Duodenal mucosa (tissue), 2 donors: ENCODE data around the gene VPS37B.

Experiments
- H3K27ac ChIP-seq: one replicate; pipeline ENCODE4 v1.7.0; 2013; ENCODE audit warnings: low read depth, low read length
- H3K27me3 ChIP-seq, 2 donors: one replicate each; pipeline ENCODE4 v1.7.0; 2013; ENCODE audit warnings: low read length in 2 of 2, control low read depth in 1 of 2; ENCODE audit not compliant: insufficient read depth in 2 of 2, control insufficient read depth in 1 of 2
- H3K36me3 ChIP-seq, 2 donors: one replicate each; pipeline ENCODE4 v1.7.0; 2013; ENCODE audit warnings: low read length in 2 of 2, control low read depth in 1 of 2; ENCODE audit not compliant: insufficient read depth in 2 of 2, control insufficient read depth in 1 of 2
- H3K4me1 ChIP-seq, 2 donors: one replicate each; pipeline ENCODE4 v1.7.0; 2013; ENCODE audit warnings: low read length in 2 of 2, control low read depth in 1 of 2; ENCODE audit not compliant: insufficient read depth in 2 of 2, control insufficient read depth in 1 of 2
- H3K4me3 ChIP-seq, 2 donors: one replicate each; pipeline ENCODE4 v1.7.0; 2013; ENCODE audit warnings: low read length in 2 of 2, low read depth in 1 of 2
- H3K9ac ChIP-seq, 2 donors: one replicate each; pipeline ENCODE4 v1.7.0; 2013; ENCODE audit warnings: low read length in 2 of 2, low read depth in 1 of 2
- H3K9me3 ChIP-seq, 2 donors: one replicate each; pipeline ENCODE4 v1.7.0; 2013; ENCODE audit warnings: low read length in 2 of 2, control low read depth in 1 of 2; ENCODE audit not compliant: control insufficient read depth in 1 of 2

VPS37B gene

GRCh38 chr12:122932207-122932606 lies 36.3 kb upstream of the VPS37B start:
- no peaks in the 10 kb centered on the region for H3K4me1 ChIP-seq
- no peaks in the 10 kb centered on the region for H3K36me3 ChIP-seq
- no peak overlapping the region for H3K27ac ChIP-seq
- no peak overlapping the region for H3K4me3 ChIP-seq
- H3K9ac ChIP-seq = no peak overlapping the region
- no peaks in the 10 kb centered on the region for H3K9me3 ChIP-seq
- no peaks in the 10 kb centered on the region for H3K27me3 ChIP-seq

- H3K9me3 ChIP-seq = no peaks in the 10 kb centered on the region
- H3K4me3 ChIP-seq = no peak overlapping the region
- H3K27me3 ChIP-seq = no peaks in the 10 kb centered on the region
- no peaks in the 10 kb centered on the region for H3K36me3 ChIP-seq
- no peaks in the 10 kb centered on the region for H3K4me1 ChIP-seq
- H3K9ac ChIP-seq = no peak overlapping the region
- H3K27ac ChIP-seq = no peak overlapping the region
These were observed 33.9 kb upstream of the VPS37B start for GRCh38 chr12:122929812-122930211.

GRCh38 chr12:122929148-122929538 lies 33.2 kb upstream of the VPS37B start:
- Histone ChIP-seq H3K36me3 (no peaks in the 10 kb centered on the region), H3K9me3 (no peaks in the 10 kb centered on the region), H3K4me3 (no peak overlapping the region), H3K27me3 (no peaks in the 10 kb centered on the region), H3K4me1 (no peaks in the 10 kb centered on the region), H3K9ac (no peak overlapping the region), H3K27ac (no peak overlapping the region)

- Histone ChIP-seq H3K27me3 (no peaks in the 10 kb centered on the region), H3K36me3 (no peaks in the 10 kb centered on the region), H3K4me3 (no peak overlapping the region), H3K9me3 (no peaks in the 10 kb centered on the region), H3K27ac (no peak overlapping the region), H3K9ac (no peak overlapping the region), H3K4me1 (no peaks in the 10 kb centered on the region)
These were observed 32.7 kb upstream of the VPS37B start for GRCh38 chr12:122928404-122929147.

GRCh38 chr12:122927756-122928403 lies 32.0 kb upstream of the VPS37B start:
- H3K4me3 ChIP-seq = no peak overlapping the region
- no peaks in the 10 kb centered on the region for H3K9me3 ChIP-seq
- no peak overlapping the region for H3K27ac ChIP-seq
- H3K27me3 ChIP-seq = no peaks in the 10 kb centered on the region
- no peaks in the 10 kb centered on the region for H3K36me3 ChIP-seq
- H3K9ac ChIP-seq = no peak overlapping the region
- H3K4me1 ChIP-seq = no peaks in the 10 kb centered on the region

- H3K9ac ChIP-seq = no peak overlapping the region
- no peaks in the 10 kb centered on the region for H3K27me3 ChIP-seq
- H3K4me3 ChIP-seq = no peak overlapping the region
- no peak overlapping the region for H3K27ac ChIP-seq
- H3K4me1 ChIP-seq = peaks cover 20 to 24% of the 10 kb centered on the region in 2 donors
- no peaks in the 10 kb centered on the region for H3K9me3 ChIP-seq
- H3K36me3 ChIP-seq = no peaks in the 10 kb centered on the region
These were observed 26.0 kb upstream of the VPS37B start for GRCh38 chr12:122921917-122922316.

GRCh38 chr12:122920687-122921086 lies 24.8 kb upstream of the VPS37B start:
- Histone ChIP-seq H3K27ac (no peak overlapping the region), H3K9me3 (no peaks in the 10 kb centered on the region), H3K9ac (no peak overlapping the region)

GRCh38 chr12:122918827-122919226 lies 22.9 kb upstream of the VPS37B start:
- Histone ChIP-seq H3K9ac (no peak overlapping the region), H3K27me3 (no peaks in the 10 kb centered on the region), H3K36me3 (no peaks in the 10 kb centered on the region), H3K27ac (no peak overlapping the region), H3K4me3 (no peak overlapping the region), H3K9me3 (no peaks in the 10 kb centered on the region), H3K4me1 (peaks cover 20 to 24% of the 10 kb centered on the region in 2 donors)

More at GRCh38 chr12:122920687-122921086, 24.8 kb upstream of the VPS37B start:
- Histone ChIP-seq H3K27me3 (no peaks in the 10 kb centered on the region), H3K36me3 (no peaks in the 10 kb centered on the region), H3K4me3 (no peak overlapping the region), H3K4me1 (peaks cover 20 to 24% of the 10 kb centered on the region in 2 donors)

- H3K4me1 ChIP-seq = peaks cover 20 to 24% of the 10 kb centered on the region in 2 donors
- H3K9me3 ChIP-seq = no peaks in the 10 kb centered on the region
- H3K4me3 ChIP-seq = no peak overlapping the region
- H3K27me3 ChIP-seq = no peaks in the 10 kb centered on the region
- H3K27ac ChIP-seq = no peak overlapping the region
- H3K9ac ChIP-seq = no peak overlapping the region
- H3K36me3 ChIP-seq = no peaks in the 10 kb centered on the region
These were observed 21.7 kb upstream of the VPS37B start for GRCh38 chr12:122917507-122918121.
